ENCODE results near the gene EFNB1. TPM values are rescaled to one million over a fixed set of nuclear protein-coding genes. Genes with fewer than 3 reads are reported as not detected.

EFNB1 gene
- total RNA-seq, 1 donor from 2014 or later, result 15.1 TPM

DNA sequence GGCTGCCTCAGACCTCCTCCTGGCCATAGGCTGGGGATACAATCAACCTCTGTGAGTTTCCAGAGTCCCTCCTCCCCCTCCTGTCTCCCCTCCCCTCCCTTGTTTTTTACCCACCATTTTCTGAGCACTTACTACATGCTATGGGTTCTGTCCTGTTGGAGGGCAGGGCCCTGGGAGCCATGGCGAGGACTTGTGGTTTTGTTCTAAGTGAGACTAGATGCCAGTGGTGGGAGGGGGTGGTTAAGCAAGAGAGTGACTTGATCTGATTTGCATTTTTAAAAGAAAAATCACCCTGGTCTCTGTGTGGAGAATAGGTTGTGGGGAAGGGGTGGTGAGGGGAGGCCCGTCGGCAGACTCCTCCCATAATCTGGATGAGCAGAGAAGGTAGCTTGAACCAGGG is 39.5 kb downstream of the EFNB1 start:
- intact Hi-C loops (cut with DNase I), result no loop called here
- DNase-seq (no peak), ATAC-seq (ENCODE audit: poor library complexity) (no peak)

GRCh38 chrX:68868902-68869800 is 40.3 kb downstream of the EFNB1 start:
- ATAC-seq (ENCODE audit: poor library complexity) (no peak), DNase-seq (no peak)
- intact Hi-C loops (cut with DNase I), result no loop called here

GRCh38 chrX:68870357-68870756 is 41.5 kb downstream of the EFNB1 start:
- intact Hi-C loops (cut with DNase I), result no loop called here
- ATAC-seq (ENCODE audit: poor library complexity) (no peak), DNase-seq (no peak)

DNA sequence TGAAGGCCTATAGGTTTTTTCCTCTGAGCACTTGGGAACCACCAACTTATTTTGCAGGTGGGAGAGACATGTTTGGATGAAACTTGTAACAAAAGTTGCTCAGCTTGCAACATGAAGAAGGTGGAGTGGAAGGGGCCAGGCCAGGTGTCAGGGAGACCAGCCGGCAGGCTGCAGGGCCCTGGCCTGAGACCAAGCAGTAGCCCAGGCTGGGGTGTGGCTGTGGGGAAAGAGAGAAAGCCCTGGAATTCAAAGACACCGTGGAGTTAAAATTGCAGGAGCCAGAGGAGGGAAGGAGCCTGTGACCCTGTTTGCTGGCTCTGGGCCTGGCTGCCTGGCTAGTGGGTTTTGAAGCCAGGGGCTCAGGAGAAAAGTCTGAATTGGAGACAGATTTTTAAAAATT is 43.4 kb downstream of the EFNB1 start:
- ATAC-seq (ENCODE audit: poor library complexity) (no peak), DNase-seq (no peak)
- intact Hi-C loops (cut with DNase I), result no loop called here

DNA sequence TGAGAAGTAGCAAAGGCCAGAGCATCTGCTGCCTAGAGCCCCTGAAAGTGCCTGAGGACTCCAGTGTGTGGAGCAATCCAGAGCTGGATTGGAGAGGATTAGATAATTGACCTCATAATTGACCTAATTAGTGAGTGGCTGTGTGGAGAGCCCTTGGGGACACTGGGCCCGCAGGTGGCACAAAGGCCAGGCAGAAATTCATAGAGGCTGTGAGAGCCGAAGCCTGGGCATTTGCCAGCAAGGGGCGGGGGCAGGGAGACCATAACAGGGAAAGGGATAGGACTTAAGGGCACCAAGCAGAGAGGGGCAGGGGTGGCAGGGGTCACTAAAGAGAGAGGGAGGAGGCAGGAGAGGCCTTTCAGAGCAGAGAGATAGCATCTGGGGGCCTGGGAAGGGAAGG is 45.3 kb downstream of the EFNB1 start:
- ATAC-seq (ENCODE audit: poor library complexity), result no peak
- intact Hi-C loops (cut with DNase I), result no loop called here
- no peak for DNase-seq

GRCh38 chrX:68876731-68877130 is 47.9 kb downstream of the EFNB1 start:
- DNase-seq, result no peak
- intact Hi-C loops (cut with DNase I), result no loop called here
- no peak for ATAC-seq (ENCODE audit: poor library complexity)

DNA sequence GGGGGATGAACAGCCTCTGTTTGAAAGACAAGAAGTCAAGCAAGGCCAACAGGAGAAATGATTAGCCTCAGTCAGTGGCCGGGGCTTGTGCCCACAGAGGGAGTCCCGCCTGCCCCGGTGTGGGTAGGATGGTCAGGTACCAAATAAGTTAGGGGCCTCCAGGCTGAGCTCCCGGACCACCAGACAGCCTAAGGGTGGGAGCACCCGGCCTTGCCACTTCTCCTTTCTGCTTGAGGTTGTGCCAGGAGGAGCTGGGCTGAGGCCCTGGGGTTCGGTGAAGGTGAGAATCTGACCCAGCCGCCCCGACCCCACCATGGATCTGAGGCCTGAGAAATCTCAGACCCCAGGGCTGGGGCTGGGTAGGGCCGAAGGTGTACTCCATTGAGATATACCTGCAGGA is 48.8 kb downstream of the EFNB1 start:
- intact Hi-C loops (cut with DNase I), result no loop called here
- ATAC-seq (ENCODE audit: poor library complexity) (no peak), DNase-seq (no peak)

GRCh38 chrX:68878977-68879645 is 50.3 kb downstream of the EFNB1 start:
- no peak for DNase-seq
- ATAC-seq (ENCODE audit: poor library complexity), result no peak
- intact Hi-C loops (cut with DNase I), result no loop called here

DNA sequence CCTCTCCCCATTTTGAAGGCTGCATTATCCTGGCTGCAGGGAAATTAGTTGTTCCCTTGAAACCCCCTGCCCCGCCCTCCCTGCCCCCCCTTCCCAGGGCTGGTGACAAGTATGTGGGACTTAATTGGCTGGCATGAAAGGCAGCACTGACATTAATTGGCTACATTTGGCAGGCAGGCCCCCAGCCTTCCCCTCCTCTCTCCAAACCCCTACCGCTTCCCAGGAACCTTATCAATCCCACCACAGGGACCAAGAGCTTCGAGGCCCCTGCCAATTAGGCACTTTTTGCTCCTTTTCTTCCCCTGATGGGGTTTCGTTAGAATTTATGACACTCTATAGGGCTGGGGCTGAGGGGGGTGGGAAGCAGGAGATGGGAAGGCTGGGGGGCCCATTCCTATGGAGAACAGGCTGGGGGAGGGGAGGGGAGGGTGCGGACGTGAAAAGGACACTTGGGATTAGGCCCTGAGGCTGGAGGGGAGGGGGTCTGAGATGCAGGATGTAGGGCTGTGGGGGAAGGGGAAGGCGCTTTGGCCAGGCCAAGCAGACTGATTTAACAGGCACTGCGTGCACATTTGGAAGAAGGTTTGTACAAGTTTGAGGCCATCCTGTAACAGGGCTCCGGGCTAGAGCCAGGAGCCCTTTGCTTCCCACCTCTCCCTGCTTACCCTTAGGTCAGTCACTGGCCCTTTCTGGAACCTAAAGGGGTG is 52.2 kb downstream of the EFNB1 start:
- intact Hi-C loops (cut with DNase I), result no loop called here
- ATAC-seq (ENCODE audit: poor library complexity), result no peak
- no peak for DNase-seq

DNA sequence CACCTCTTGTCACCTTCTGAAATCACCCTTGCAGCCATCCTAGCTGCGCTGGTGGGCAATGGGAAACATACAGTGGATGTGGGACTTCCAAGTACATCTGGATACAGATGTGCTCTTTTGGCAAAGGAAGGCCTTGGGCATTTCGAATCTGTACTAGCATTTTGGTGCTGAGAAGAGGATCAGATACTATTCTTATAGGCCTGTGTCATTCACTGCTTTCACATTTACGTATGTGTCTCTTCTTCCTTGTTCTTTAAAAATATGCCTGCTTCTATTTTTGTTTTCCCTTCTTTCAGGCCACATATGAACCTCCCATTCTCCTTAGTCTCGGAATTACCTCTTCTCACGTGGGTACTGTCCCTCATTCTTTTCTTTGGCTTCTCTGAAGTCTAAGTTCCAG is 53.1 kb downstream of the EFNB1 start:
- DNase-seq (no peak), ATAC-seq (ENCODE audit: poor library complexity) (no peak)
- intact Hi-C loops (cut with DNase I), result no loop called here

DNA sequence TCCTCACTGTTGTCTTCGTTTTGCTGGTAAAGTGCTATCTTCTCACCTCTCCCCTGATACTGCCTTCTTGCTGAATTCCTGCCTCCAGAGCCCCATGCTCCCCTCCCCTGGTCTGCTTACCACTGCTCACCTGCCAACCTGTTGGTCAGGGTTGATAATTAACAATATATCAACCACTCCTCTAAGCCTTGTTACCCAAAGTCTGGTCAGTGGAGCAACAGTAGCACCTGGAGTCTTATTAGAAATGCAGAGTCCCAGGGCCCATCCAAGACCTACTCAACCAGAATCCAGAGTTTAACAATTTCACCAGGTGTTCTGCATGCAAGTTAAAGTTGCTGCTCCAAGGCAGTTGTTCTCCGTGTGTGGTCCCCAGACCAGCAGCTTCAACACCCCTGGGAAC is 55.0 kb downstream of the EFNB1 start:
- ATAC-seq (ENCODE audit: poor library complexity) (no peak), DNase-seq (no peak)
- intact Hi-C loops (cut with DNase I), result no loop called here

DNA sequence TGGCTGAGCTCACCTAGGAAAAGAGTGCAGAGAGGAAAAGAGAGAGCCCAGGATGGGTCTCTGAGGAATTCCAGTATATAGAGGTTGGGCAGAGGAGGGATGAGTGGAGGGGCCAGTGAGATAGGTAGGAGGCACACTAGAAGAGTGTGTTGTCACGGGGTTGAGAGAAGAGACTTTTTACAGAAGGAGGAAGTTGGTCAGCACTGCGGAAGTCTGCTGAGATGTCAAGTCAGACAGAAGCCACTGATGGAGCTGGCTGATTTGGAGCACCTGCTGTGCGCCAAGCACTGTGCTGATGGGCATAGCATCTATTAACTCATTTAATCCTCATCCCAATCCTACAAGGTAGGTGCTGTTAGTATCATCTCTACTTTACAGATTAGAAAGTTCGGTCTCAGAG is 60.4 kb downstream of the EFNB1 start:
- intact Hi-C loops (cut with DNase I), result no loop called here
- DNase-seq (no peak), ATAC-seq (ENCODE audit: poor library complexity) (no peak)

Other genes starting within 250 kb of the EFNB1 start
- 10.5 TPM for gene STARD8, start 181.4 kb upstream of the EFNB1 start, total RNA-seq